ENCODE measurements around the gene SKIC8.

Gene SKIC8

DNA sequence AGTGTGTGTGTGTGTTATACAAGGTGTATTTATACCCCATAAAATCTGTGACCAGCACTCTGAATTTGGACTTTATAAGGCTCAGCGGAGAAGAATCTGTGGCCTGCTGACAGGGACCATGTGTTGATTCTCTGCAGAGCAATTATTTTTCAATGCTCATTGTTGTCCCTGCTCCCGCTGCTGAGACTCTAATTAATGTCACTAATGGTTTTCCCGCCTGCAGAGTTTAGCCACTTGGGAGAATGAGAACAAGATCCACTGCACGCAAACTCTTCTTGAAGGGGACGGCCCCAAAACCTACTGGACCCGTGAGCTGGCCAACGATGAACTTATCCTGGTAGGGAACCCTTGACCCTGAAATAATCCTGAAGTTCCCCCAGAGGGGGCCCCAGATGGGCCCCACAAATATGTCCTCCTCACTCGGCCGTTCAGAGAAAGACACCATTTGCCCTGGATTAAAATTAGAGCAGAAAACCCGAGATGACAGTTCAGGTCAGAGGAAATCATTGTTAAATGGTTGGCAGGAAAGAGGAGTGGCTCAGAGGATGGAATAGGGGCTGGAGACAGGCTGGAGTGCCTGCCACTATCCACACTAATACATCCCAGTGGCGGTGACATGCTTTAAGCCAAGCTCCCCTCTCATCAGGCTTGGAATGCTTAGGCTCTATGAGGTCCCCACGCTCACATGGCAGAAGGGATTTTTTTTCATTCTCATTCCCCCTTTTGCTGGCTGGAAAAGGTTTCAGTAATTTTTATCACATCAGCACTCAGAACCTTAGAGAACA is 44.1 kb upstream of the SKIC8 start:
- no peak overlapping the region for H2AFZ ChIP-seq (ENCODE audit: low read length)
- no peaks in the 10 kb centered on the region for H3K9me2 ChIP-seq (ENCODE audit: low read depth, low read length)
- H3K4me1 ChIP-seq (ENCODE audit: insufficient read depth, low read length, severe bottlenecking): no peaks in the 10 kb centered on the region
- H3F3A ChIP-seq (ENCODE audit: insufficient read depth, low read length): no peaks in the 10 kb centered on the region
- no peaks in the 10 kb centered on the region for H3K9me3 ChIP-seq (ENCODE audit: low read length)
- H4K20me1 ChIP-seq (ENCODE audit: insufficient read depth, low read length): no peaks in the 10 kb centered on the region
- no peak overlapping the region for H3K4me2 ChIP-seq (ENCODE audit: low read length)
- H3K36me3 ChIP-seq (ENCODE audit: insufficient read depth, low read length): no peaks in the 10 kb centered on the region
- H3K27me3 ChIP-seq (ENCODE audit: insufficient read depth, low read length): no peaks in the 10 kb centered on the region
- H3K9ac ChIP-seq (ENCODE audit: low read length): no peak overlapping the region
- no peaks in the 10 kb centered on the region for H3K79me2 ChIP-seq (ENCODE audit: insufficient read depth, low read length)
- TF ChIP-seq, protein P1, sequence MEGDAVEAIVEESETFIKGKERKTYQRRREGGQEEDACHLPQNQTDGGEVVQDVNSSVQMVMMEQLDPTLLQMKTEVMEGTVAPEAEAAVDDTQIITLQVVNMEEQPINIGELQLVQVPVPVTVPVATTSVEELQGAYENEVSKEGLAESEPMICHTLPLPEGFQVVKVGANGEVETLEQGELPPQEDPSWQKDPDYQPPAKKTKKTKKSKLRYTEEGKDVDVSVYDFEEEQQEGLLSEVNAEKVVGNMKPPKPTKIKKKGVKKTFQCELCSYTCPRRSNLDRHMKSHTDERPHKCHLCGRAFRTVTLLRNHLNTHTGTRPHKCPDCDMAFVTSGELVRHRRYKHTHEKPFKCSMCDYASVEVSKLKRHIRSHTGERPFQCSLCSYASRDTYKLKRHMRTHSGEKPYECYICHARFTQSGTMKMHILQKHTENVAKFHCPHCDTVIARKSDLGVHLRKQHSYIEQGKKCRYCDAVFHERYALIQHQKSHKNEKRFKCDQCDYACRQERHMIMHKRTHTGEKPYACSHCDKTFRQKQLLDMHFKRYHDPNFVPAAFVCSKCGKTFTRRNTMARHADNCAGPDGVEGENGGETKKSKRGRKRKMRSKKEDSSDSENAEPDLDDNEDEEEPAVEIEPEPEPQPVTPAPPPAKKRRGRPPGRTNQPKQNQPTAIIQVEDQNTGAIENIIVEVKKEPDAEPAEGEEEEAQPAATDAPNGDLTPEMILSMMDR (IDR thresholded peaks at IDR 0.05; ENCODE audit: low read length): no peak
- TF ChIP-seq EZH2 (IDR thresholded peaks at IDR 0.05; ENCODE audit: borderline replicate concordance, low read length): no peak
- H3K4me3 ChIP-seq (ENCODE audit: low read depth, low read length, poor library complexity, severe bottlenecking): no peak overlapping the region
- no peak overlapping the region for H3K27ac ChIP-seq (ENCODE audit: low read depth, low read length, poor library complexity, severe bottlenecking)

DNA sequence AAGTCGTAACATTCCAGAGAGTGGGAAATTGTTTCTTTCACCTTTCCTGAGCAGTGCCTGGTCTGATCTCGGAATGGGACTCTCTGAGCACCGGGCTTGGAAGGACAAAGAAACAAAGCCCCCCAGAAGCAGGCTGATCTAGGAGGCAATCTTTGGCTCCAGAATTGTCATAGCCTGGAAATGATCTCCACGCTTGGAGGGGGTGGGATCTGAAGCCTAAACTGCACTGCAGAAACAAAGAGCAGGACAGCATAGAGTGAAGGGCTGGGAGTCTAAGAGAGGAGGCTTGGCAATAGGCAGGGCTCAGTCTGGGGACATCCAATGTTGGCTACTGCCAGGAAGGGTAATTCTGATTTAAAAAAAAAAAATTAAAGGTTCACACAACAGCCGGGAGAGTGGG is 42.6 kb upstream of the SKIC8 start:
- Histone ChIP-seq H3F3A (ENCODE audit: insufficient read depth, low read length) (no peaks in the 10 kb centered on the region), H2AFZ (ENCODE audit: low read length) (no peak overlapping the region), H3K27me3 (ENCODE audit: insufficient read depth, low read length) (no peaks in the 10 kb centered on the region), H3K9me2 (ENCODE audit: low read depth, low read length) (no peaks in the 10 kb centered on the region), H3K4me1 (ENCODE audit: insufficient read depth, low read length, severe bottlenecking) (no peaks in the 10 kb centered on the region), H3K4me2 (ENCODE audit: low read length) (no peak overlapping the region), H4K20me1 (ENCODE audit: insufficient read depth, low read length) (no peaks in the 10 kb centered on the region), H3K4me3 (ENCODE audit: low read depth, low read length, poor library complexity, severe bottlenecking) (no peak overlapping the region), H3K9me3 (ENCODE audit: low read length) (no peaks in the 10 kb centered on the region), H3K79me2 (ENCODE audit: insufficient read depth, low read length) (no peaks in the 10 kb centered on the region), H3K9ac (ENCODE audit: low read length) (no peak overlapping the region), H3K27ac (ENCODE audit: low read depth, low read length, poor library complexity, severe bottlenecking) (no peak overlapping the region), H3K36me3 (ENCODE audit: insufficient read depth, low read length) (no peaks in the 10 kb centered on the region)
- TF ChIP-seq EZH2 (IDR thresholded peaks at IDR 0.05; ENCODE audit: borderline replicate concordance, low read length): no peak
- TF ChIP-seq, protein P1 (IDR thresholded peaks at IDR 0.05; ENCODE audit: low read length): no peak

DNA sequence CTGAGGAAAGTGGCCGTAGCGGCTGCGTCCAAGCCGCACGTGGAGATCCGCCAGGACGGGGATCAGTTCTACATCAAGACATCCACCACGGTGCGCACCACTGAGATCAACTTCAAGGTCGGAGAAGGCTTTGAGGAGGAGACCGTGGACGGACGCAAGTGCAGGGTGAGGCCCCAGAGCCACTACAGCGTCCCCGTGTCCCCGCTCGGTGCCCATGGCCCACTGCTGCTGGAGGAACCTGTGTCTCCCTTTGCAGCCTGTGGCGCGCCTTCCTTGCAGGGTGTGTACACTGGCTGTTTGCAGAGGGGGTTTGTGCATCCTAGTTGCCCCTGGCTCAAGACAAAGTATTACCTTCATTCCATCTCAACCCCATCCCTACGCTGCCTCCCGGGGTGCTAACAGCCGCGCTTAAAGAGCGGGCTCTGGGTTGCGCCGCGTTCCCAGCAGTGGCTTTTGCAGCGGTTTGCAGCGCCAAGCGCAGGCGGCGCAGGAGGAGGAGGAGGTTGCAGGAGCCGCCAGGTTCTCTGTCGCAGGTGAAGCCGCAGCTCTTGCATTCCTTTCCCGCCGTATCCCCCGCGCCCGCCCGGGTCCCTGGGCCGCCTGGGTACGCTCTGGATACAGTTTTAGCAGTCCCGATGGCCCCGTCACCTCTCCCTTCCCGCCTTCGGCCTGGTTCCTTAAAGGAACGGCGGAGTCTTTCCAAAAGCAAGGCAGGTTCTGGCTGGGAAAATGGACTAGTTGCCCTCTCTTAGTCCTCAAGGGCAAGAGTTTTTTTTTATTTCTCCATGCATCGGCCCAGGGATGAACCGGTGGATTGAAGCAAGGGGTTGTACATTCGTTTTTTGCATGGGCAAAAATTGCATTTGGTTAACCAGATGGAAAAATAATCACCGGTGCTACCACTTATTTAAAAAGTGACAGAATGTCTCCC is 41.9 kb upstream of the SKIC8 start:
- Histone ChIP-seq H3K9me2 (ENCODE audit: low read depth, low read length) (no peaks in the 10 kb centered on the region), H3K4me3 (ENCODE audit: low read depth, low read length, poor library complexity, severe bottlenecking) (no peak overlapping the region), H3F3A (ENCODE audit: insufficient read depth, low read length) (no peaks in the 10 kb centered on the region), H4K20me1 (ENCODE audit: insufficient read depth, low read length) (no peaks in the 10 kb centered on the region), H3K9me3 (ENCODE audit: low read length) (no peaks in the 10 kb centered on the region), H3K27ac (ENCODE audit: low read depth, low read length, poor library complexity, severe bottlenecking) (no peak overlapping the region), H3K4me2 (ENCODE audit: low read length) (no peak overlapping the region), H3K27me3 (ENCODE audit: insufficient read depth, low read length) (no peaks in the 10 kb centered on the region), H3K4me1 (ENCODE audit: insufficient read depth, low read length, severe bottlenecking) (no peaks in the 10 kb centered on the region), H3K79me2 (ENCODE audit: insufficient read depth, low read length) (no peaks in the 10 kb centered on the region), H3K9ac (ENCODE audit: low read length) (no peak overlapping the region), H3K36me3 (ENCODE audit: insufficient read depth, low read length) (no peaks in the 10 kb centered on the region), H2AFZ (ENCODE audit: low read length) (no peak overlapping the region)
- TF ChIP-seq, protein P1 (IDR thresholded peaks at IDR 0.05; ENCODE audit: low read length): no peak
- TF ChIP-seq EZH2 (IDR thresholded peaks at IDR 0.05; ENCODE audit: borderline replicate concordance, low read length): no peak

All from OCI-LY1 (cell line).